Measurements from ENCODE around the gene GBE1.
A peak's percentile ranks its signal among the peaks of the same experiment; 100 is the strongest.

The GBE1 gene

DNA sequence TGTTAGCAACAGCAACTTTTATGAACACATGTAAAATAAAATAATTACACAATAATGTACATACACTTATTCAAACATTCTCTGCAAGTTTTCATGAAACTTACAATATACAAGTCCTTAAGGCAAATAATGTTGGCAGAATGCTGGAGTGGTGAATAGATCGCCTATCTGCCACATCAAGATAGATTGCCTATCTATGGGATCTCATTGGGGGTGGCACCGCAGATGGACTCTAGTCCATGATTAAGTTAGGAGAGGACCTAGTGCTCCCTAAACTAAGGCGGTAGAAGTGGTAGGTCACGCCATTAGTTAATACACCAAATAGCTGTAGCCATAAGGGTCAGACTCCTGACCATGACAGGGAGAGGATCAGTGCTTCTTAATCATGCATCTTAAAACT is 315.7 kb downstream of the GBE1 start:
- no peak for DNase-seq (ENCODE audit: low read depth, low spot score)
- in situ Hi-C loops (cut with HindIII; ENCODE audit: low sequenced_read_pairs) = no loop called here
- H3K4me3 ChIP-seq (ENCODE audit: low read depth, low read length) = no peak overlapping the region
- TF ChIP-seq, protein P1, sequence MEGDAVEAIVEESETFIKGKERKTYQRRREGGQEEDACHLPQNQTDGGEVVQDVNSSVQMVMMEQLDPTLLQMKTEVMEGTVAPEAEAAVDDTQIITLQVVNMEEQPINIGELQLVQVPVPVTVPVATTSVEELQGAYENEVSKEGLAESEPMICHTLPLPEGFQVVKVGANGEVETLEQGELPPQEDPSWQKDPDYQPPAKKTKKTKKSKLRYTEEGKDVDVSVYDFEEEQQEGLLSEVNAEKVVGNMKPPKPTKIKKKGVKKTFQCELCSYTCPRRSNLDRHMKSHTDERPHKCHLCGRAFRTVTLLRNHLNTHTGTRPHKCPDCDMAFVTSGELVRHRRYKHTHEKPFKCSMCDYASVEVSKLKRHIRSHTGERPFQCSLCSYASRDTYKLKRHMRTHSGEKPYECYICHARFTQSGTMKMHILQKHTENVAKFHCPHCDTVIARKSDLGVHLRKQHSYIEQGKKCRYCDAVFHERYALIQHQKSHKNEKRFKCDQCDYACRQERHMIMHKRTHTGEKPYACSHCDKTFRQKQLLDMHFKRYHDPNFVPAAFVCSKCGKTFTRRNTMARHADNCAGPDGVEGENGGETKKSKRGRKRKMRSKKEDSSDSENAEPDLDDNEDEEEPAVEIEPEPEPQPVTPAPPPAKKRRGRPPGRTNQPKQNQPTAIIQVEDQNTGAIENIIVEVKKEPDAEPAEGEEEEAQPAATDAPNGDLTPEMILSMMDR (IDR thresholded peaks at IDR 0.05; ENCODE audit: low read depth, low read length) = no peak

DNA sequence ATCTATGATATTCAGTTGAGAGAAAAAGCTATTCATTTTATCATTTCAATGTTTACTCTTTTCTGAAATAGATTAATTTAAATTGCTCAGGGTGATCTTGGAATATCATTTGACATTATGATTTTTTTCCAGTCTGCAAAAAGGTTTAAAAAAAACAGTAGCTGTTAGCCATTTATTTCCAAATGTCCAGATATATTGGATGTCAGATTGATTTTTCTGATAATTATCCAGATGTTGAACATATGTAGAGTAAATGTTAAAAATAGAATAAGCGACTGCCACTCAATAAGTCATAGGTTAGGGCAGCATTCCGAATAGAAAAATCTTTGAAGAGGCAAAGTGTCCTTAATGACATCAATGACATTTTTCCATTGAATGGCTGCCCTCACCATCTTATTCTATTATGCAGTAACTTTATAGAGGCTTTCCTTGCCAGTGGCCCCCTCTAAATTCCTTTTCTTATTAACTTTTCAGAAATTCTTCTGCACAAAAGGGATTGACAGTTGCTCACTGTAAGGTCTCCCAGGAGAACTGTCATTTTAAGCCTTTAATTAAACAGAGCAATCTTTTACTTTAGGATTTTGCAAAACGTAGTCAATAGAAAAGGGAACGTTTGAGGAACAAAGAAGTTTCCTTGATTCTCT is 316.5 kb downstream of the GBE1 start:
- in situ Hi-C loops (cut with HindIII; ENCODE audit: low sequenced_read_pairs) = no loop called here
- no peak for DNase-seq (ENCODE audit: low read depth, low spot score)
- no peak overlapping the region for H3K4me3 ChIP-seq (ENCODE audit: low read depth, low read length)
- TF ChIP-seq, protein P1 (IDR thresholded peaks at IDR 0.05; ENCODE audit: low read depth, low read length) = no peak

DNA sequence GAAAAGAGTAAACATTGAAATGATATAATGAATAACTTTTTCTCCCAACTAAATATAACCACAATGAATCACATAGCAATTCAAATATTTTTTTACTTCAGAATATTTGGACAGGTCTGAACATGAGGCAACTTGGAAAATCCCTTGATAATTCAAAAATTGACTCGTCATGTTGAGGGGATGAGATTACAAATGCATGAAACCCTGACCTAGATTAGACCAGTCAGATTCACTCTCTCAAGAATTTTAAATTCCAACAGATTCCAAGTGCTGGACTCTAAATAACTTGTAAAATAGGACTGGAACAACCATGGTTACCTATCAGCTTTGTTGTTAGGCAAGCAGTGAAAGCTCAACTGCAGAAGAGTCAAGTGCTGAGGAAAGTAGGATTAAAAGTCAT is 317.5 kb downstream of the GBE1 start:
- peak; percentile 43 for DNase-seq (ENCODE audit: low read depth, low spot score)
- TF ChIP-seq, protein P1 (IDR thresholded peaks at IDR 0.05; ENCODE audit: low read depth, low read length) = no peak

DNA sequence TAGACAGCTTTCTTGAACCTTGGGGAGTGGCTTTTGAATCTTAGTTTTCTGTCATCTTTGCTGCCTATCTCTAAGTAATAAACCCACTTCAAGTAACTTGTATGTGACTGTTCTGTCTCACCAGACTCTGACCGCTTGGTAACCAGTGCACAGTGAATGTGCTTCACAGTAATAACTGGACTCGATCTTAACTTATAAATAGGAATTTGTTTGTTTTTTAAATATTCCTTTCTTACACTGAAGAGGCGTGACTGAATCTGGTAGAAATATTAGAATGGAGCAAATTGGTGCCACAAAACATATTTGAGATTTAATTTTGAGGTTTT is 318.0 kb downstream of the GBE1 start:
- in situ Hi-C loops (cut with HindIII; ENCODE audit: low sequenced_read_pairs) = no loop called here
- DNase-seq (ENCODE audit: low read depth, low spot score) = no peak
- TF ChIP-seq, protein P1 (IDR thresholded peaks at IDR 0.05; ENCODE audit: low read depth, low read length) = no peak
- H3K4me3 ChIP-seq (ENCODE audit: low read depth, low read length) = no peak overlapping the region

More for the DNA sequence above, 317.5 kb downstream of the GBE1 start:
- no peak overlapping the region for H3K4me3 ChIP-seq (ENCODE audit: low read depth, low read length)
- in situ Hi-C loops (cut with HindIII; ENCODE audit: low sequenced_read_pairs) = no loop called here

DNA sequence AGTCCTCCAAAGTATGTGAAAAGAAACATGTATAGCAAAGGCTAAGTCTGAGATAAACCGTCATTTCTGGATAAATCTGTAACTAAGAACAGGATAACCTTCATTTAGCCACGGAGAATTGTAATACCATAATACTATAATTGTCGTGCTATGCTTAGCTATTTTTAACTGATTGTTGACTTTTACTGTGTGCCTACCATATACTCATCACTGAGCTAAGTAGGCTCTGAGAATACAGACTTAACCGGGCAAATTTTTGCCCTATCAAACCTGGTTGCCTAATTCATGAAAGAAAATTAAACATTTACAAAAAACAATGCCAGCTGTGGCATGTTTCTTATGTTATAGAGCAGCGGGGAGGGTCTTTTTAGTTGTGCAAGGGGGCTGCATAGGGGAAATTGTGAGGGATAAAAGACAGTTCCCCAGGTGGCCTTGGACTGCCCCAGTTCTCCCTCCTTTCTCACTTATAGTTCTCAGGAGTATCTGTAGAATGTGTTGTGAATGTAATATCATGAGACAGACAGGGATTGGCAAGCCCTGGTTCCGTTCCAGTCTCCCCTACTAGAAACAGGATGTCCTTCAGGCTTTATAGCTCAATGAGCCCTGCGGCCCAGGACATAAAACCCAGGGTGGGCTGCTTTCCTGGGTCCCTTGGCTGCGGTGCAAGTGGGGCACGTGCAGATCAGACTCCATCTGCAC is 318.5 kb downstream of the GBE1 start:
- DNase-seq (ENCODE audit: low read depth, low spot score) = no peak
- no peak overlapping the region for H3K4me3 ChIP-seq (ENCODE audit: low read depth, low read length)
- TF ChIP-seq, protein P1 (IDR thresholded peaks at IDR 0.05; ENCODE audit: low read depth, low read length) = no peak
- in situ Hi-C loops (cut with HindIII; ENCODE audit: low sequenced_read_pairs) = no loop called here

DNA sequence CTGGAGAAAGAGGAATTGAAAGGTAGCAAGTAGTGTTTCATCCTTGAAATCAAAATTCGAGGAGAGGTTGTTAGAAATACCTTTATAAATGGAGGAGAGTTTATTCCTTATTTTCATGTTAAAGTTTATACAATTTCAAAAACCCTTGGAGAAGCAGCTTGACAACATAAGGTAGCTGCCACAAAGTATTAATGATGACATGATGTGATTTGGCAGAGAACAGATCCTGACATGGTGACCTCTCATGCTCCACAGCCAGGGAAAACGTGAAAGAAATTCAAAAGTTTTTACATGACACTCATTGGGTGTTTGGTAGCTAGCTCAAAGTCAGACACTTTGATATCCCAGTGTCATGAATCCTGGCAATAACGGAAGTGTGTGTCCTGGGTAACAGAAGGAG is 320.8 kb downstream of the GBE1 start:
- H3K4me3 ChIP-seq (ENCODE audit: low read depth, low read length) = no peak overlapping the region
- TF ChIP-seq, protein P1 (IDR thresholded peaks at IDR 0.05; ENCODE audit: low read depth, low read length) = no peak
- no peak for DNase-seq (ENCODE audit: low read depth, low spot score)
- in situ Hi-C loops (cut with HindIII; ENCODE audit: low sequenced_read_pairs) = no loop called here
